Measurements from ENCODE around the gene MAP1S.

MAP1S gene

DNA sequence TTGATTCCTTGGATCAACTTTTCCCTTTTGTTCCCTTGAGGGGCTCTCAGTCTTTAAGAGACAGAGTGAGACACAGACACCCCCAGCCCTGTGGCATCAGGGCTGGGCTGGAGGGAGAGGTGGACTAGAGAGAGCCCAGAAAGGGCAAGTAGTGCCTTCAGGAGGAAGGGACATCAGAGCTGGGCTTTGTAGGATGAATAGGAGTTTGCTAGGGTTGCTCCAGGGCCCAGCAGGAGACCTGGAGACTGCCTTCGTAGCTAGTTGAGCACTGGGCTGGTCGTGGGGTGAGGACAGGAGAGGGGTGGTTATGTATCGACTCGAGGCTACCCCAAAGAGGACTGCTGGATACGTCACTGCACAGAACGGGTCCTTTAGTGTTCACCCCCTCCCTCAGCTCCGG is 5.4 kb downstream of the MAP1S start:
- no peak for TF ChIP-seq Cebpa-rat (IDR thresholded peaks at IDR 0.05)
- Histone ChIP-seq H3K36me3 (peaks cover 70 to 92% (median 82%) of the 10 kb centered on the region in 11 experiments), H3K4me2 (peak overlapping the region in 8 of 11 experiments; percentile 9 to 99 (median 97); a peak in 14 of 22 replicates), H3K4me3 (no peak overlapping the region), H3K27me3 (no peaks in the 10 kb centered on the region), H3K27ac (peak overlapping the region in 10 of 11 experiments; percentile 54 to 98 (median 93); a peak in 20 of 22 replicates), H3K4me1 (peaks cover 43 to 89% (median 79%) of the 10 kb centered on the region in 10 experiments), H4K20me1 (peaks cover 69 to 99% (median 82%) of the 10 kb centered on the region in 11 experiments), H3K9me3 (replicated peaks in 1 of 11) (peaks cover 0 to 4% (median 0%) of the 10 kb centered on the region in 11 experiments; a peak in 1 of 22 replicates), H3K9ac (peak overlapping the region in 10 of 11 experiments; percentile 9 to 100 (median 78); a peak in 18 of 22 replicates)

- peaks cover 70 to 99% (median 82%) of the 10 kb centered on the region in 11 experiments for H4K20me1 ChIP-seq
- no peaks in the 10 kb centered on the region for H3K27me3 ChIP-seq
- H3K4me3 ChIP-seq = no peak overlapping the region
- peaks cover 41 to 98% (median 86%) of the 10 kb centered on the region in 10 experiments for H3K4me1 ChIP-seq
- H3K27ac ChIP-seq = peak overlapping the region in 9 of 11 experiments; percentile 82 to 98 (median 93); a peak in 14 of 22 replicates
- peaks cover 79 to 95% (median 91%) of the 10 kb centered on the region in 11 experiments for H3K36me3 ChIP-seq
- H3K9me3 ChIP-seq (replicated peaks in 1 of 11) = peaks cover 0 to 4% (median 0%) of the 10 kb centered on the region in 11 experiments; a peak in 1 of 22 replicates
- peak overlapping the region in 1 of 11 experiments; percentile 29; a peak in 1 of 22 replicates for H3K4me2 ChIP-seq
- TF ChIP-seq Cebpa-rat (IDR thresholded peaks at IDR 0.05) = no peak
- H3K9ac ChIP-seq = peak overlapping the region in 5 of 11 experiments; percentile 9 to 98 (median 65); a peak in 6 of 22 replicates
These were observed 6.3 kb downstream of the MAP1S start for GRCh38 chr19:17725422-17726078.

DNA sequence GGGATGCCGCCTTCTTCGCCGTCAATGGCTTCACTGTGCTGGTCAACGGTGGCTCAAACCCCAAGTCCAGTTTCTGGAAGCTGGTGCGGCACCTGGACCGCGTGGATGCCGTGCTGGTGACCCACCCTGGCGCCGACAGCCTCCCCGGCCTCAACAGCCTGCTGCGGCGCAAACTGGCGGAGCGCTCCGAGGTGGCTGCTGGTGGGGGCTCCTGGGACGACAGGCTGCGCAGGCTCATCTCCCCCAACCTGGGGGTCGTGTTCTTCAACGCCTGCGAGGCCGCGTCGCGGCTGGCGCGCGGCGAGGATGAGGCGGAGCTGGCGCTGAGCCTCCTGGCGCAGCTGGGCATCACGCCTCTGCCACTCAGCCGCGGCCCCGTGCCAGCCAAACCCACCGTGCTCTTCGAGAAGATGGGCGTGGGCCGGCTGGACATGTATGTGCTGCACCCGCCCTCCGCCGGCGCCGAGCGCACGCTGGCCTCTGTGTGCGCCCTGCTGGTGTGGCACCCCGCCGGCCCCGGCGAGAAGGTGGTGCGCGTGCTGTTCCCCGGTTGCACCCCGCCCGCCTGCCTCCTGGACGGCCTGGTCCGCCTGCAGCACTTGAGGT is 7.0 kb downstream of the MAP1S start:
- Histone ChIP-seq H3K4me1 (peaks cover 34 to 98% (median 85%) of the 10 kb centered on the region in 10 experiments), H3K4me3 (no peak overlapping the region), H3K27ac (peak overlapping the region in 6 of 11 experiments; percentile 9 to 98 (median 93); a peak in 5 of 22 replicates), H4K20me1 (peaks cover 73 to 99% (median 84%) of the 10 kb centered on the region in 11 experiments), H3K36me3 (peaks cover 86 to 95% (median 91%) of the 10 kb centered on the region in 11 experiments), H3K9ac (peak overlapping the region in 4 of 11 experiments; percentile 20 to 51 (median 33); a peak in 3 of 22 replicates), H3K27me3 (no peaks in the 10 kb centered on the region), H3K9me3 (replicated peaks in 1 of 11) (peaks cover 0 to 7% (median 0%) of the 10 kb centered on the region in 11 experiments; a peak in 5 of 22 replicates), H3K4me2 (peak overlapping the region in 4 of 11 experiments; percentile 9 to 64 (median 44); a peak in 4 of 22 replicates)
- TF ChIP-seq Cebpa-rat (IDR thresholded peaks at IDR 0.05) = no peak

GRCh38 chr19:17726964-17727773 is 7.9 kb downstream of the MAP1S start:
- Histone ChIP-seq H3K4me3 (no peak overlapping the region; a peak in 1 of 20 replicates), H3K9me3 (replicated peaks in 1 of 11) (peaks cover 0 to 7% (median 0%) of the 10 kb centered on the region in 11 experiments; a peak in 5 of 22 replicates), H3K27ac (peak overlapping the region in 4 of 11 experiments; percentile 0 to 35 (median 10); a peak in 6 of 22 replicates), H3K4me1 (peaks cover 25 to 96% (median 83%) of the 10 kb centered on the region in 10 experiments), H3K36me3 (peaks cover 95 to 100% (median 98%) of the 10 kb centered on the region in 11 experiments), H4K20me1 (peaks cover 78 to 99% (median 90%) of the 10 kb centered on the region in 11 experiments), H3K9ac (peak overlapping the region in 8 of 11 experiments; percentile 15 to 58 (median 36); a peak in 9 of 22 replicates), H3K27me3 (no peaks in the 10 kb centered on the region), H3K4me2 (peak overlapping the region in 7 of 11 experiments; percentile 14 to 76 (median 57); a peak in 12 of 22 replicates)
- no peak for TF ChIP-seq Cebpa-rat (IDR thresholded peaks at IDR 0.05)

- Histone ChIP-seq H3K9me3 (replicated peaks in 1 of 11) (peaks cover 0 to 7% (median 0%) of the 10 kb centered on the region in 11 experiments; a peak in 5 of 22 replicates), H4K20me1 (peaks cover 82 to 100% (median 94%) of the 10 kb centered on the region in 11 experiments), H3K4me3 (peak overlapping the region in 2 of 10 experiments; percentile 6 to 12; a peak in 1 of 20 replicates), H3K27me3 (no peaks in the 10 kb centered on the region), H3K4me1 (peaks cover 18 to 96% (median 80%) of the 10 kb centered on the region in 10 experiments), H3K9ac (peak overlapping the region in 8 of 11 experiments; percentile 9 to 58 (median 33); a peak in 9 of 22 replicates), H3K27ac (peak overlapping the region in 2 of 11 experiments; percentile 1 to 43; a peak in 5 of 22 replicates), H3K36me3 (peaks cover 98 to 100% (median 100%) of the 10 kb centered on the region in 11 experiments), H3K4me2 (peak overlapping the region in 8 of 11 experiments; percentile 14 to 76 (median 47); a peak in 14 of 22 replicates)
- TF ChIP-seq Cebpa-rat (IDR thresholded peaks at IDR 0.05) = no peak
These were observed 8.6 kb downstream of the MAP1S start for GRCh38 chr19:17727843-17728242.

- H3K4me2 ChIP-seq = peak overlapping the region in 2 of 11 experiments; percentile 66 to 76; a peak in 4 of 22 replicates
- peaks cover 87 to 100% (median 100%) of the 10 kb centered on the region in 11 experiments for H3K36me3 ChIP-seq
- H3K9me3 ChIP-seq (replicated peaks in 1 of 11) = peaks cover 0 to 7% (median 0%) of the 10 kb centered on the region in 11 experiments; a peak in 4 of 22 replicates
- H4K20me1 ChIP-seq = peaks cover 71 to 99% (median 85%) of the 10 kb centered on the region in 11 experiments
- H3K9ac ChIP-seq = peak overlapping the region in 2 of 11 experiments; percentile 56 to 58; a peak in 4 of 22 replicates
- no peaks in the 10 kb centered on the region for H3K27me3 ChIP-seq
- peak overlapping the region in 2 of 11 experiments; percentile 5 to 36; a peak in 3 of 22 replicates for H3K27ac ChIP-seq
- no peak overlapping the region for H3K4me3 ChIP-seq
- TF ChIP-seq Cebpa-rat (IDR thresholded peaks at IDR 0.05) = no peak
- peaks cover 14 to 100% (median 72%) of the 10 kb centered on the region in 10 experiments for H3K4me1 ChIP-seq
These were observed 13.8 kb downstream of the MAP1S start for GRCh38 chr19:17733127-17733526.

GRCh38 chr19:17734146-17734545 is 14.9 kb downstream of the MAP1S start:
- Histone ChIP-seq H3K27me3 (no peaks in the 10 kb centered on the region), H3K9me3 (replicated peaks in 1 of 11) (peaks cover 0 to 7% (median 0%) of the 10 kb centered on the region in 11 experiments; a peak in 4 of 22 replicates), H3K9ac (peak overlapping the region in 4 of 11 experiments; percentile 5 to 58 (median 8); a peak in 5 of 22 replicates), H3K4me2 (peak overlapping the region in 3 of 11 experiments; percentile 39 to 76 (median 66); a peak in 6 of 22 replicates), H3K36me3 (peaks cover 77 to 94% (median 92%) of the 10 kb centered on the region in 11 experiments), H3K4me1 (peaks cover 24 to 100% (median 73%) of the 10 kb centered on the region in 10 experiments), H3K27ac (peak overlapping the region in 2 of 11 experiments; percentile 13 to 36; a peak in 2 of 22 replicates), H4K20me1 (peaks cover 61 to 99% (median 77%) of the 10 kb centered on the region in 11 experiments), H3K4me3 (no peak overlapping the region)
- TF ChIP-seq Cebpa-rat (IDR thresholded peaks at IDR 0.05) = no peak
